Measurements from ENCODE around the gene OBP2A.

The OBP2A gene

GRCh38 chr9:135555203-135555602, 9.3 kb downstream of the OBP2A start:
- no peak for DNase-seq

- no peak for DNase-seq
Measured at GRCh38 chr9:135555910-135556309, 10.0 kb downstream of the OBP2A start.

GRCh38 chr9:135559606-135560005, 13.7 kb downstream of the OBP2A start:
- no peak for DNase-seq

GRCh38 chr9:135561391-135562234, 15.7 kb downstream of the OBP2A start, which contains the start of gene PAEP:
TSS of gene PAEP (plus strand) at chr9:135561756.
- no peak for DNase-seq

GRCh38 chr9:135562235-135562745, 16.4 kb downstream of the OBP2A start:
- DNase-seq, result no peak

GRCh38 chr9:135563039-135563476, 17.1 kb downstream of the OBP2A start:
- no peak for DNase-seq

GRCh38 chr9:135563858-135564257, 17.9 kb downstream of the OBP2A start:
- DNase-seq, result no peak

- no peak for DNase-seq
Measured at GRCh38 chr9:135565141-135565628, 19.3 kb downstream of the OBP2A start.

- DNase-seq, result no peak
Measured at GRCh38 chr9:135565636-135566035, 19.7 kb downstream of the OBP2A start.

- no peak for DNase-seq
Measured at GRCh38 chr9:135566552-135566951, 20.6 kb downstream of the OBP2A start.

GRCh38 chr9:135567311-135567710, 21.4 kb downstream of the OBP2A start:
- no peak for DNase-seq

GRCh38 chr9:135568026-135568425, 22.1 kb downstream of the OBP2A start:
- no peak for DNase-seq

- no peak for DNase-seq
Measured at GRCh38 chr9:135570456-135570855, 24.5 kb downstream of the OBP2A start.

- no peak for DNase-seq
Measured at GRCh38 chr9:135572233-135572632, 26.3 kb downstream of the OBP2A start.

- no peak for DNase-seq
Measured at GRCh38 chr9:135573124-135573523, 27.2 kb downstream of the OBP2A start.

- no peak for DNase-seq
Measured at GRCh38 chr9:135574331-135574730, 28.4 kb downstream of the OBP2A start.

GRCh38 chr9:135574943-135575342, 29.0 kb downstream of the OBP2A start:
- no peak for DNase-seq

- DNase-seq, result no peak
Measured at GRCh38 chr9:135575995-135576631, 30.2 kb downstream of the OBP2A start.

GRCh38 chr9:135577256-135577655, 31.3 kb downstream of the OBP2A start:
- no peak for DNase-seq

GRCh38 chr9:135579356-135579755, 33.4 kb downstream of the OBP2A start:
- DNase-seq, result no peak

GRCh38 chr9:135579889-135580660, 34.1 kb downstream of the OBP2A start:
- DNase-seq, result no peak

GRCh38 chr9:135580664-135581380, 34.9 kb downstream of the OBP2A start:
- DNase-seq, result no peak
